ENCODE results near the gene CIB2.

CIB2 gene

DNA sequence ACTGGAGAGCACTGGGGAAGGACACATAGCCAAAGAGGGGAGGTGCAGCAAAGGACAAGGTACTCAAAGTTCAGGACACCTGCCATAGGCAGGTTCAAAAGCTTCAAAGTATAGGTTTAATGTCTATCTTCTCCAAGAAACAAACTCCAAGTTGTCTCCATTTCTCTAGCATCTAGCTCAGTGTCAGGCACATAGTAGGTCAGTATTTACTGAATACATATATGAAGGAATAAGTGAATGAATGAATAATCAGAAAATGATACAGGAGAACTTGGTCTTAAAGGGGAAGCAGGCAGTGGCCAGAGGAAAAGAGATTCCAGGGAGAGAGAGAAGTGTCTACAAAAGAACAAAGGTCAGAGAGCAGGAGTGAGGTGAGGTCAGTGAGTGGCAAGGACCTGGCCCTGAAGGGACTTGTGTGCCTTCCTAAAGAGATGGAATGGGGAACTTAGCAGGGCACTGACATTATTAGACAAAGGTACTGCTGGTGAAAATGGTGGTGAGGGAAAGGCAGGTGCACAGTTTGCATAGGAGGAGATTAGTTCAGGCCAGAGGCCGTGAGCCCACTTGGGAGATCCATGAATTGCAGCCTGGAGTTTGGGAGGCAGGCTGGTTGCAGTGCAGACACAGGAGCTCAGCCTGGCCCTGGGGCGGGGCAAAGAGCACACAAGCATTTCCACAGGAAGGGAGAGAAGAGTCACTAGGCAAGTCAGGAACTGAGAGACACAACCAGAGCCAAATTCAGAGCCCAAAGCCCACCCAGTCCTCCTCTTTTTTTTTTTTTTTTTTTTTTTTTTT, 75.1 kb downstream of the CIB2 start:
- TF ChIP-seq, protein P1, sequence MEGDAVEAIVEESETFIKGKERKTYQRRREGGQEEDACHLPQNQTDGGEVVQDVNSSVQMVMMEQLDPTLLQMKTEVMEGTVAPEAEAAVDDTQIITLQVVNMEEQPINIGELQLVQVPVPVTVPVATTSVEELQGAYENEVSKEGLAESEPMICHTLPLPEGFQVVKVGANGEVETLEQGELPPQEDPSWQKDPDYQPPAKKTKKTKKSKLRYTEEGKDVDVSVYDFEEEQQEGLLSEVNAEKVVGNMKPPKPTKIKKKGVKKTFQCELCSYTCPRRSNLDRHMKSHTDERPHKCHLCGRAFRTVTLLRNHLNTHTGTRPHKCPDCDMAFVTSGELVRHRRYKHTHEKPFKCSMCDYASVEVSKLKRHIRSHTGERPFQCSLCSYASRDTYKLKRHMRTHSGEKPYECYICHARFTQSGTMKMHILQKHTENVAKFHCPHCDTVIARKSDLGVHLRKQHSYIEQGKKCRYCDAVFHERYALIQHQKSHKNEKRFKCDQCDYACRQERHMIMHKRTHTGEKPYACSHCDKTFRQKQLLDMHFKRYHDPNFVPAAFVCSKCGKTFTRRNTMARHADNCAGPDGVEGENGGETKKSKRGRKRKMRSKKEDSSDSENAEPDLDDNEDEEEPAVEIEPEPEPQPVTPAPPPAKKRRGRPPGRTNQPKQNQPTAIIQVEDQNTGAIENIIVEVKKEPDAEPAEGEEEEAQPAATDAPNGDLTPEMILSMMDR (IDR thresholded peaks at IDR 0.05; ENCODE audit: poor library complexity, severe bottlenecking) = no peak
- ATAC-seq (ENCODE audit: low read depth) = peak; percentile 79
- Histone ChIP-seq H3K27me3 (ENCODE audit: insufficient read depth, poor library complexity, severe bottlenecking) (no peaks in the 10 kb centered on the region), H3K36me3 (ENCODE audit: low read depth) (peaks cover 32% of the 10 kb centered on the region), H3K9me3 (ENCODE audit: severe bottlenecking) (no peaks in the 10 kb centered on the region), H3K4me3 (ENCODE audit: severe bottlenecking) (no peak overlapping the region), H3K4me1 (ENCODE audit: insufficient read depth, poor library complexity, severe bottlenecking) (peaks cover 33% of the 10 kb centered on the region), H3K27ac (ENCODE audit: poor library complexity, severe bottlenecking) (peak overlapping the region; percentile 81)
- DNase-seq (ENCODE audit: low spot score) = peak; percentile 40

DNA sequence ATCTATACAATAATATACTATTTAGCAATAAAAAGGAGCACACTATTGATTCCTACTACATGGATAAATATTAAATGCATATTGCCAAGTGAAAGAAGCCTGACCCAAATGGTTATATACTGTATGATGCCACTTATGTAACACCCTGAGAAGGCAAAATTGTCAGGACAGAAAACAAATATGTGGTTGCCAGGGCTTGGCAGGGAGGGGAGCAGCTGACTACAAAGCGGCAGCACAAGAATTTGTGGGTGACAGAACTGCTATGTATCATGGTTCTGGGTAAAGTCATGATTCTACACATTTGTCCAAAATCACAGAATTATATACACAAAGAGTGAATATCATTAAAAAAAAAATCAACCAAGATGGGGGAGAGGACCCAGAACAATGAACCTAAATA, 76.3 kb downstream of the CIB2 start:
- no peak overlapping the region for H3K27ac ChIP-seq (ENCODE audit: poor library complexity, severe bottlenecking)
- no peaks in the 10 kb centered on the region for H3K9me3 ChIP-seq (ENCODE audit: severe bottlenecking)
- ATAC-seq (ENCODE audit: low read depth) (no peak), DNase-seq (ENCODE audit: low spot score) (peak; percentile 7)
- peaks cover 33% of the 10 kb centered on the region for H3K4me1 ChIP-seq (ENCODE audit: insufficient read depth, poor library complexity, severe bottlenecking)
- peaks cover 42% of the 10 kb centered on the region for H3K36me3 ChIP-seq (ENCODE audit: low read depth)
- H3K4me3 ChIP-seq (ENCODE audit: severe bottlenecking) = no peak overlapping the region
- H3K27me3 ChIP-seq (ENCODE audit: insufficient read depth, poor library complexity, severe bottlenecking) = no peaks in the 10 kb centered on the region
- TF ChIP-seq, protein P1 (IDR thresholded peaks at IDR 0.05; ENCODE audit: poor library complexity, severe bottlenecking) = no peak
